GM12892 (cell line): ENCODE measurements around the gene ADK.

Experiments
- POLR2A ChIP-seq: IDR thresholded peaks from 2 replicates; pipeline ENCODE4 v1.6.1; 2011; ENCODE audit warnings: low read depth, low read length, control low read depth
- TAF1 ChIP-seq: IDR thresholded peaks from 2 replicates; pipeline ENCODE4 v1.6.1; 2011; ENCODE audit warnings: low read depth, mild to moderate bottlenecking, control low read depth, low read length, borderline replicate concordance

DNA sequence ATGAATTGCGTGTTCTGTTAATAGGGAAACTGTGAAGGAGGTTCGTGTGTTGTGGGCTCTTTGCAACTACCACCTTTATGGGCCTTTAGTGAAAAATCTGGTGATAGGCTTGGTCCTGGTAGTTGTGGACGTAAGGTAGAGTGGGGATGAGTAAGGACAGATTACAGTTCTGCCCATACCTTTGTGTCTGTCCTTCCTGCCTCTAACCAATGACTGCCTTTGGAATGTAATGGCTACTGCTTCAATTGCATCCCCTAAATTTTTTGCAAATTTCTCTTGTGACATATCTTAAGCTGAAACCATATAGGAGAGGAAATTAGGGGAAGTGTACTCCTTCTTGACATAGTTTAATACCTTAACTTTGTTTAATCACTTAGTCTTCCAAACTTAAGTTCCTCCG lies 82.3 kb downstream of the ADK start:
- no peak for TF ChIP-seq TAF1
- no peak for TF ChIP-seq POLR2A
